ENCODE data around the gene ASCC3. TPM values are rescaled to one million over a fixed set of nuclear protein-coding genes. Genes with fewer than 3 reads are reported as not detected.

The ASCC3 gene
- total and polyA plus RNA-seq, 2 donors (not counting 3 experiments of a cell fraction or from before 2014, with no cell fraction given): 15.7 to 57.2 TPM

DNA sequence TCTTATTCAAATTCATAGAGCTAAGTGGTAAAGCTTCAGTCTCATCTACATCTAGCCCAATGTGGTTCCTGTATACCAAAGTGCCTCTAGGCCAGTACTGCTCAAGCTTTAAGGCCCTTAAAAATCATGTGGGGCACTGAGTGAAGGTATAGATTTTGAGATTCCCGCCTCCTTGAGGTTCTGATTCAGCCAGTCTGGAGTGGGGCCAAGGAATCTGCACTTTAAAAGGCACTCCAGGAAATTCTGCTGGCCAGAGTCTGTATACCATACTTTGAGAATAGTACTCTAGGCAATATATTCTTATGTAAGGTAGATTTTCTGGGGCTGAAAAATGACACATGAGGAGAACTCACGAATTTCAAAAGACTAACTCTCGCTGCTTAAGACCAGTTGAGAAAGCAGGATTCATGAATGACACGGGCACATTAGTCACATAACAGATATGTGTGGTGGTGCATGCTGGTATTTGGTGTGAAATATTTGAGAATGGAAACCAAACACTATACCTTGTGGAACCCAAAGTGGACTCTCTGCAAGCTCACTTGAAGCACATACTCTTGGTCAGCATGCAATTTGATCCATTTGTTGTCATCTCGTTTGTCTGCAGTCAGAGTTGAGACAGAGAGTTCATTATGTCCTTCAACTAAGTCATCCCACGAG lies 368.8 kb downstream of the ASCC3 start:
- dilution Hi-C loops (cut with MboI; ENCODE audit: extremely low pct_ligation_motif_present, low sequenced_read_pairs): no loop called here
- no peak for FAIRE-seq
- BruUV-seq (replicated peaks): no TSS peak

More for the DNA sequence above, 368.8 kb downstream of the ASCC3 start:
- Histone ChIP-seq H3K9me3 (replicated peaks; ENCODE audit: control insufficient read depth, insufficient read depth, low read length) (no peaks in the 10 kb centered on the region), H3K4me3 (replicated peaks in 1 of 3; ENCODE audit: insufficient read depth in 1 of 3, low read depth in 1 of 3, low read length in 3 of 3) (no peak overlapping the region), H3K9me1 (replicated peaks; ENCODE audit: control insufficient read depth, extremely low read depth, insufficient read depth, low read length) (no peaks in the 10 kb centered on the region), H4K20me1 (replicated peaks; ENCODE audit: control insufficient read depth, extremely low read depth, insufficient read depth, low read length) (no peaks in the 10 kb centered on the region), H2AFZ (ENCODE audit: low read depth, low read length) (no peak overlapping the region), H3K27me3 (ENCODE audit: control insufficient read depth in 2 of 2, insufficient read depth in 2 of 2, low read length in 2 of 2) (no peaks in the 10 kb centered on the region), H3K9ac (replicated peaks; ENCODE audit: extremely low read depth, insufficient read depth, low read length) (no peak overlapping the region), H3K4me2 (ENCODE audit: insufficient read depth, low read length) (no peak overlapping the region), H3K4me1 (ENCODE audit: control insufficient read depth, extremely low read depth, insufficient read depth, low read length) (no peaks in the 10 kb centered on the region), H3K79me2 (ENCODE audit: control insufficient read depth, insufficient read depth, low read length) (no peaks in the 10 kb centered on the region), H3K36me3 (ENCODE audit: control insufficient read depth in 2 of 2, extremely low read depth in 1 of 2, insufficient read depth in 2 of 2, low read length in 2 of 2) (peaks cover 6 to 7% of the 10 kb centered on the region in 2 experiments), H3K27ac (ENCODE audit: insufficient read depth, low read depth, low read length) (no peak overlapping the region)
- ChIA-PET POLR2A (no interaction called here), CTCF (no interaction called here)
- TF ChIP-seq, protein P1, sequence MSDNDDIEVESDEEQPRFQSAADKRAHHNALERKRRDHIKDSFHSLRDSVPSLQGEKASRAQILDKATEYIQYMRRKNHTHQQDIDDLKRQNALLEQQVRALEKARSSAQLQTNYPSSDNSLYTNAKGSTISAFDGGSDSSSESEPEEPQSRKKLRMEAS (IDR thresholded peaks at IDR 0.05; ENCODE audit: insufficient read depth, insufficient read length): no peak
- no peak for TF ChIP-seq POLR2A (IDR thresholded peaks at IDR 0.05; ENCODE audit: low read depth, low read length)
- no peak for TF ChIP-seq POLR2AphosphoS5 (IDR thresholded peaks at IDR 0.05; ENCODE audit: insufficient read depth, low read depth, low read length)
- no peak for TF ChIP-seq MYC (IDR thresholded peaks at IDR 0.05; ENCODE audit: low read depth, low read length)
- TF ChIP-seq JUN (IDR thresholded peaks at IDR 0.05; ENCODE audit: borderline replicate concordance, insufficient read depth, insufficient read length, low read depth): no peak
- TF ChIP-seq EZH2 (IDR thresholded peaks at IDR 0.05; ENCODE audit: borderline replicate concordance, low read depth, low read length, severe bottlenecking): no peak
- no peak for TF ChIP-seq GATA2 (IDR thresholded peaks at IDR 0.05; ENCODE audit: insufficient read depth, insufficient read length, low read depth, low read length)
- TF ChIP-seq, protein P2, sequence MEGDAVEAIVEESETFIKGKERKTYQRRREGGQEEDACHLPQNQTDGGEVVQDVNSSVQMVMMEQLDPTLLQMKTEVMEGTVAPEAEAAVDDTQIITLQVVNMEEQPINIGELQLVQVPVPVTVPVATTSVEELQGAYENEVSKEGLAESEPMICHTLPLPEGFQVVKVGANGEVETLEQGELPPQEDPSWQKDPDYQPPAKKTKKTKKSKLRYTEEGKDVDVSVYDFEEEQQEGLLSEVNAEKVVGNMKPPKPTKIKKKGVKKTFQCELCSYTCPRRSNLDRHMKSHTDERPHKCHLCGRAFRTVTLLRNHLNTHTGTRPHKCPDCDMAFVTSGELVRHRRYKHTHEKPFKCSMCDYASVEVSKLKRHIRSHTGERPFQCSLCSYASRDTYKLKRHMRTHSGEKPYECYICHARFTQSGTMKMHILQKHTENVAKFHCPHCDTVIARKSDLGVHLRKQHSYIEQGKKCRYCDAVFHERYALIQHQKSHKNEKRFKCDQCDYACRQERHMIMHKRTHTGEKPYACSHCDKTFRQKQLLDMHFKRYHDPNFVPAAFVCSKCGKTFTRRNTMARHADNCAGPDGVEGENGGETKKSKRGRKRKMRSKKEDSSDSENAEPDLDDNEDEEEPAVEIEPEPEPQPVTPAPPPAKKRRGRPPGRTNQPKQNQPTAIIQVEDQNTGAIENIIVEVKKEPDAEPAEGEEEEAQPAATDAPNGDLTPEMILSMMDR (IDR thresholded peaks at IDR 0.05; ENCODE audit: extremely low read depth in 1 of 2, insufficient read depth in 1 of 2, low read depth in 1 of 2, low read length in 2 of 2): no peak
- no peak for TF ChIP-seq FOS (IDR thresholded peaks at IDR 0.05; ENCODE audit: borderline replicate concordance, insufficient read depth, low read length)
- intact Hi-C loops (cut with micrococcal nuclease): no loop called here
- no peak for DNase-seq (ENCODE audit: low read depth, low spot score)
